NCI-H345 treated with DMSO at 0.1 percent for 48 hours (cell line): ENCODE results near the gene ATP12A.

Experiments
- DNase-seq: peaks from one replicate; lab custom pipeline; 2025; ENCODE audit not compliant: unreplicated experiment; lab: John Stamatoyannopoulos, UW

The ATP12A gene

DNA sequence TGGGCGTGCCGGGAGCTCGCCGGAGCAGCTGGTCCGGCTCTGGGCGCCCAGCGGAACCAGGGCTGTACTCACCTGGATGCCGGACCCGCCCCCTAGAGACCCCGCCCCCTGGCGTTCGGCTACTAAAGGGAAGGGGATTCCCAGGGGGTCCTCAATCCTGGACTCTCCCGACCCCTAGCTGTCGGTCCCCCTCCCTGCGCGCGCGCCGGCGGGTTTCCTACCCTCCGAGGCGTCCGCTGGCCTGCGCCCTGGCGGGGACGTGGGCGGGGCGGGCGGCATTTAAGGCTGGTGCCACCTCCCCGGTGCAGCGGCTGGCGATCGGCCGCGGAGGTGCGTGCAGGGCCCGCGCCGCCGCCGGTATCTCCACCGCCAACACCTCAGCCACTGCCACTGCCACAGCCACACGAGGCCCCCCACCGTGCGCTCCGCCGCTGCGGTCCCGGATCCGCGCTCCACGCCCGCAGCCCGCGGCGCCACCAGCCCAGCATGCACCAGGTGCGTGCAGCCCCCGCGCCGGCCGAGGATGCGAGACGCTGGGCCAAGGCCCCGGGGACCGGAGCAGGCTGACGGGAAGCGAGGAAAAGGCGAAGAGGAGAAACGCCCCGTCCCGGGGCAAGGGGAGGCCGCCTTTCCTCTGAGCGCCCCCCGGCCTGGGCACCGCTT lies at the start of gene ATP12A:
Gene ATP12A, plus strand, starts transcription at position 151 of the 663 bp plus-strand sequence. Its CDS starts 336 bp downstream, at position 487.
- no peak for DNase-seq

DNA sequence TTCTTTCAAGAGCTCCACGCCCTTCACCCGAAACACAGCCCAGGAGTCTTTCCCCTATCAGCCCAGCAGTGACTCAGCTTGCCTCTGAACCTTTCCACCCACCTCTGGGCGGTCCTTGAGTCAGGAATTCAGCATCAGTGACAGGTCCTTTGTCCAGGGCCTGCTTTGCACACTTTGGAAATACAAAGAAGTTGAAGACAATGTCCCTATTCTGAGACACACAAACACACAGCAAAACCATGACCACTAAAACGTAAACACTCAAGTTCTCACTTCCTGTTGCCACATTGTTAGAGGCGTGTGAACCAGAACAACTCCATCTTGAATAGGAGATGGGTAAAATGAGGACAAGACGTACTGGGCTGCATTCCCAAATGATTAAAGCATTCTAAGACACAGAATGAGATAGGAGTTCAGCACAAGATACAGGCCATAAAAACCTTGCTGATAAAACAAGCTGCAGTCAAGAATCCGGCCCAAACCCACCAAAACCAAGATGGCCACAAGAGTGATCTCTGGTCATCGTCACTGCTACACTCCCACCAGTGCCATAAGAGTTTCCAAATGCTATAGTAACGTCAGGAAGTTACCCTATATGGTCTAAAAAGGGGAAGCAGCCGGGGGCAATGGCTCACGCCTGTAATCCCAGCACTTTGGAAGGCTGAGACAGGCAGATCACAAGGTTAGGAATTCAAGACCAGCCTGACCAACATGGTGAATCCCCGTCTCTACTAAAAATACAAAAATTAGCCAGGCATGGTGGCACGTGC lies 49.2 kb upstream of the ATP12A start:
- no peak for DNase-seq

DNA sequence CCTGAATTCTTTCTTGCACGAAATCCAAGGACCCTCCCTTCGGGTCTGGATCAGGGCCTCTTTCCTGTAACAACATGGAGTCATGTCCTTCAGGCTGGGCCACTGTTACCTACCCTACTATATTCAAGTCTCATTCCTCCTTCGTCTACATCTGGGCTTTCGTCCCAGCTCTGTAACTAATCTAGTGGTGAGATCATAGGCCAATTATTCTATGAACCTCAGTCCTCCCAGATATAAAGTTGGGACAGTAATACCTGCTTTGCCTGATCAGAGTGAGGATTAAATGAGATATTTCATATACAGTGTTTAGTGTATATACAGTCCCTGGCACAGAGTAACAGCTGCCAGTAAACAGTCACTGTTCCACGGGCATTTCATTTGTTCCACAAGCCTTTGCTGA lies 48.3 kb upstream of the ATP12A start:
- DNase-seq: no peak

DNA sequence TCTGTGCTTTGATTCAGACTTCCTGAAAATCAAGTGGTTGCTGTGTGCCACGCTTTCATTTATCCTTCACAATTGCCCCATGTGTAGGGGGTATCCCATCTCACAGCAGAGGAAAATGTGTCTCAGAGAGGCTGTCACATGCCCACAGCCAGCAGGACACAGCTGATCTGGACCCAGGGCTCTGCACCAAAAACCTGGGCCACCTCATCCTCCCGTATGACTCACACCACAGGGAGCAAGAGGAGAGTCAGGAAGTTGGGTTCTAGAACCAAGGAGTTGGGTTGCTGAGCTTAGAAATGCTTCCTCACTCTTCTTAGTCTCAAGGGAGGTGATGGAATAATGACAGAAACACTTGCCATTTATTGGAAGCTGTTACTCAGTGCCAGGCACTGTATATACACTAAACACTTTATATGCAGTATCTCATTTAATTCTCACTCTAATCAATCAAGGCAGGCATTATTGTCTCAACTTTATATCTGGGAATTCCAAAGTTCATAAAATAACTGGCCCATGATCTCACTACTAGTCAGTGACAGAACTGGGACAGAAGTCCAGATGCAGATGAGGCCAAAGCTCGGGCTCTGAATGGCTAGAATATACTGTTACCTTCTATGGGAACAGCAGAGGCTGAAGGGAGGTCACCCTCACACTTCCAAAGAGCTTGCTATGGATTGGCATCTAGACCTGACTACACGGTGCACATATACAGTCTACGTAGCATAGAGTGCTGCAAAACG lies 47.7 kb upstream of the ATP12A start:
- no peak for DNase-seq

DNA sequence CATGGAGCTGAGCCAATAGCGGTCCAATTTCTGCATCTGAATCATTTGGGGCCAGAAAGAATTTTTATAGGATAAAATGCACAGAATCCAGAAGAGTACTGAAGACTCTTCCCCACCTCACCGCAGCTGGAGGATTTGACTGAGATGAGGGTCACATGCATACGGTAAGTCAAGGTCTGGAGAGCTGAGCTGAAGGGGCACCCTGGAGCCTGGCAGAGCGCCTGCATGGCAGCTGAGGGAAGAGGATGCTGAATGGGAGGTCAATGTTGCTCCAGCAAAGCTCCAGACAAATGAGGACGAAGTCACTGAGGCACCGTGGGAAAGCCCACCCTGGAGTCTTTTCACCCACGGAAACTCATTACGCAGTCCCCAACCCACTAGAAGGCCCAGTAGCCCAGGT lies 43.4 kb upstream of the ATP12A start:
- no peak for DNase-seq

DNA sequence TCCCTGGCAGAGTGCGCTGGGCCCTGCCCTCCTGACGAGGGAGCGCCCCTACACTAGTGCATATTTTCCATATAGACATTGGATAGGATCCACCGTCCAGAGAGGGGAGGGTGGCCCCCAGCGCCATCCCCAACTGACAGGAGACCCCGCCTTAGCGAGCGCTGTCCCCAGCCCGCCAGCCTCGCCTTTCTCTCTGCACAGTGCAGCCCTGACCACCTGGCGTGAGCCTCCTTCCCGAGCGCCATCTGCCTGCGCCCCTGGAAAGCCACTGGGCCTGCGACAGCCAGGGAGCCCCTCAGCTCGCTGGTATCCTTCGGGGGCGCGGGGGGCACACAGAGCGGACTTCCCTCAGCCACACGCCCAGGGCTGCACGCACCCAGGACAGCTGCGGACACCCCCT lies 42.1 kb upstream of the ATP12A start:
- no peak for DNase-seq

DNA sequence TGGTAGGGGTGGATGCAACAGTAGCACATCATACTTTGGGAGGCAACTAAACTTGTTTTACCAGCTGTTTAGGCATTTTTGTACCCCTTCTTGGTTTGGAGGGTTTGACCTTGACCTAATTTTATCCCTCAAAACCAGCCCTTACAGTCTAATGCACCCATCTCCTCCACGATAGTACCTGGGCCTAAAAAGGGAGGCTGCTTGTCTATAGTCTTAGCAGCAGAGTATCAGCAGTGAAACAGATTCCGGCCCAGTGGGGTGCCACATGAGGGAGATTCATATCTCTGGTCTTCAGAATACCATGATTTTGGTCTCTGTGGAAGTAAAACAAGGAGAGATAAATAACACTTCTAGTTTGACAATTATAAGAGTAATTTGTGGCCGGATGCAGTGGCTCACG lies 39.5 kb upstream of the ATP12A start:
- no peak for DNase-seq

DNA sequence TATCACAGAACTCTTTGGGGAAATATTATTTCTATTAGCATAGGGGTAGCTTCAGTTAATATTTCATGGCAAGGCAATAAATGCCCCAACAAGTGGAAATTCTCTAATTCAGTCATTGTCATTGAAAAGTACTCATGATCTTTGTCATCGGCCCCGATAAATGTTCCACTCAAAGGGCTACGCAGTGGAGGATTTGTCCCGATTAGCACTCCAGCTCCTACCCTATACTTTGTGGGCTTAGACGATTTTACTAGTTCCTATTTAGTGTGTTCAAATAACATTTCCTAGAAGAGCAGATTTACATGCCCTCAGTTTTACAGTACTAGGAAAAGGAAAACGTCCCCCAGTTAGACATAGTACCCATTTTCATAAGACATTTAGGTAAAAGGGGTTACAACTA lies 38.0 kb upstream of the ATP12A start:
- no peak for DNase-seq

DNA sequence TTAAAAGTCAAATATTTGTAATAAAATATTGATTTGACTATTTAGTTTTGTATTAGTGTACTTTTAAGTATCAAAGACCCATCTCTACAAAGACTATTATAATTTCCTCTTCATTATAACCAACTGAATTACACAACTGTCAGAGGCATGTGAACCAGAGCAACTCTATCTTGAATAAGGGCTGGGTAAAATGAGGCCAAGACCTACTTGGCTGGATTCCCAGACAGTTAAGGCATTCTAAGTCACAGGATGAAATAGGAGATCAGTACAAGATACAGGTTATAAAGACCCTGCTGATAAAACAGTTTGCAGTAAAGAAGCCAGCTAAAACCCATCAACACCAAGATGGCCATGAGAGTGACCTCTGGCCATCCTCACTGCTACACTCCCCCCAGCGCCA lies 36.2 kb upstream of the ATP12A start:
- DNase-seq: no peak

DNA sequence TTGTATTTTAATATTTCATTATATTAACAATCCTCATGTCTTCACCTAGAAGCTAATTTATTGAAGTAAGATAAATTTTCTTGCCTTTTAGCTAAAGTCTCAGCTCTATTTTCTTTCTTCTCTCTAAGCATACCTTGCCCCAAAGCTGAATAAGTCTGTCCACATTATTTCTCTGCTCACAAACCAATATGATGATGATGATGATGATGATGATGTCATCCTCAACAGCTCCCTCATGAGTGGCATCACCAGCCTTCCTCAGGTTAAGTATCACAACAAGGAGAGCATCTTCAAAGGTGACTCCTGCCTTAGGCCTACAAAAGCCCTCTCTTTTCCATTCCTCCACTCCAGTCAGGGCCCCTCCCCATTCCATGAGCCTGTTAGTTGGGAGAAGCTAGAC lies 31.9 kb upstream of the ATP12A start:
- DNase-seq: no peak

DNA sequence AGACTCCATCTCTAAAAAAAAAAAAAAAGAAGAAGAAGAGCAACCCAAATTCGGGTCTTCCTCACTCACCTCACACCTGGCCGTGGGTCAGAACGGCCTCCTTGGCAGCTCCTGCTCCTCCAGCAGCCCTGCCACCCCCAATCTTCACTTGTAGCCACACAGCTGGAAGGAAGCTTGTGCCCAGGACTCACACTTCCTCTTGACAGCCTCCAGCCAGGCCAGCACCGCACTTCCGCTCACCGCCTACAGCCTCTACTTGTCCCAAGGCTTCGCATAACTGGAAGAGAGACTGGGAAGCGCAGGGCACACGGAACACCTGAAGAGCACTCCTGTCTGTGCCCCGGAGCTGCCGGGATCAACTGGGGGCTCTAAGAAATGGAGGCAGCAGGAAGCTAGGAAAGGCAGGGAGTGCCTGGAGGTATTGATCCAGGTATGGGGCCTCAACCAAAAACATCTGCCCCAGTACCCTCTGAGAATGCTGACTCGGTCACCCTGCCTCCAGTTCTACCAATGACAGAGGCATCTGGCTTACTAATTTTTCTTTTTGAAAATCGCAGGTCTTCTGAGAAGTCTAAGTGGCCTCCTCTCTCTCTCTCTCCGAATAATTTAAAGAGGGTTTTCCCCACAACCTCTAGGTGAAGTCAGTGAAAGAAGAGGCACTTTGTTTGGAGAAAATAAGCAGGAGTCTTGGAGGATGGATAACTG lies 31.1 kb upstream of the ATP12A start:
- no peak for DNase-seq

DNA sequence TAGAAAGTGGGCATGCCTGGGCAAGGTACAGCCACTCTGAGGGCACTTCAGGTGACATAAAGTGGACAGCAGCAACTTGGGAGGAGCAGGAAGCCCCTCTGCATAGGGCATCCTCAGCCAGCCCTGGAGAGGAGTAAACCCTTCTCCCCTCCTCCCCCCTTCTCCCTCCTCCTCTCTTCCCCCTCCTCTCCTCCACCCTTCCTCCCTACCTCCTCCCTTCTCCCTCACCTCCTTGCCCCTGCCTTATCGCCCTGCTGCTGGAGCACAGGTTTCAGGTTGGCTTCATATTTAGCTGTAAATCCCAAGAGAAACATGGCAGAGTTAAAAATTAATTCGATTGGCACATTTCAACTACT lies 30.5 kb upstream of the ATP12A start:
- no peak for DNase-seq

DNA sequence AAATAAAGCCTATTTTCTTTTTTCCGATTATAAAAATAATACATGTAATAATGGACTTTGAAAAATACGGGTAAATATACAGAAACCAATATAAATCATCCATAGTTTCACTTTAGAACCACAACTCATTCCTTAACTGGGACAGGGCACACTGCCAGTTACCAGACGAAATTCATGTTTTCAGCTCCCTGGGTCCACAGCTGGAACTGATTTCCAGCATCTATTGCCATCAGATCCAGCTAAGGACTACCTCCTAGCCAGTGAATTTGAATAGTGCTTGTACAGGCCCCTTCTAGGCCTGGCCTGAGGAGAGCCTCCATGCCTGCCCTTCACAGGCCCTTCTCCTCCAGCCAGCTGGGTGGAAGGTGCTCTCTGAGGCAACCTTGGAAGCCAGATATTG lies 30.0 kb upstream of the ATP12A start:
- no peak for DNase-seq

DNA sequence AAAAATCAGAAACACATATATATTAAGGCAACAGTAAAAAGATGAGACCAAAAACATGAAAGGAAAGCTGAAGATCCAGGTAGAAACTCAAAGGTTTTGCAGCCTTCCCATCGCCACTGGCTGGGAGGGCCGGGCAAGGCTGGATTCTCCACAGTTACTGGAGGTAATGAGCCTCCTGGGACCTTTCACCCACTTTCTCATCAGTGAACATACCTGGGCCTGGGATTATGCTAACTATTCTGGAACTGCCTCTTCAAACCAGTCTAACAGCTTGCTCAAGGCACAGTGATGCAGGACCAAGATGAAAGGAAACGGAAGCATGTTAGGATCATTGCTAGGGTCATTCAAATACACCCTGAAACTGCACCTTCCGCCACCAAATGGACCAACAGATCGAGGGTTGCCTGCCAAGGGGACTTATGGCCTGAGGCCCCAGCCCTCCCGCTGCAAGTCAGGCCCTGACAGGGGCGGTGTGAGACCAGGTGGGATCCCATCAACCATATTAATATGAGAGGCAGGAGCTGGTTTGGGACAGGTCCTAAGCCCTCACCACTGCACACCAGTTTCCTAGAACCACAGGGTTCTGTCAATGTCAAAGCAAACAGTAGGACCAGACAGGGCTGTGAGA lies 28.4 kb upstream of the ATP12A start:
- DNase-seq: no peak

DNA sequence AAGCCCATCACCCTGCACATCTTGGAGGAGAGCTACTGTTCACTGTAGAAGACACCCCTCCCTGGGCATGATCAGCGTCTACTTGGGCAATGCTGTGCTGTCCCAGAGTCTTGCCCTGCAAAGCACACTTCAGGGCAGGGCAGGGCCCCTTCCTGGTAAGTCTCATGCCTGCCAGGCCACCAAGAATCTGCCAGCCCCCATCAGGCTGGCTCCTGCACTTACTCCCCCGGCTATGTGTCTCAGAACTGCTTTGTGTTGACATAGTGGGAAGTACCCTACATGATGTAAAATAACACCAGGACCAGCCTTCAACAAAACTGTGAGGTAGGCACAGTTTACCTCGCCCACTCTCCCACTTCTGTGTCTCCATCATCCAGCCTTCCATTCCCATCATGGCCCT lies 27.8 kb upstream of the ATP12A start:
- DNase-seq: no peak

DNA sequence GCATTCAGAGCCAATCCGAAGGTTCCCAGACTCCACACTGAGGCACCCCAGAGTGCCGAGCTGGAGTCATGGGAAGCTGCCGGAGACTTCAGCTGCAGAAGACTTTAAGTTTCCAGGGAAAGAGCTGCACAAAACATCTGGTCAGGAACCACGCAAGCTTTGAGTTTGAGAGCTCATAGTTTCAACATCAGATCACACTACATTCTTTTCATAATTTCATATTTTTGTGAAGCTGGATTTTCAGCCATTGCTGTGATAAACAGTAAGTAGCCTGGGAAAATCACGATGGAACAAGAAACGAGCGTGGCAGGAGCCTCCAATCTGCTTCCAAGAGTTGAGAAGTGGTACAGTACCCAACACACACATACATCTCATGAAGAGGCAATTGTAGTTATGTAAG lies 25.5 kb upstream of the ATP12A start:
- DNase-seq: no peak

DNA sequence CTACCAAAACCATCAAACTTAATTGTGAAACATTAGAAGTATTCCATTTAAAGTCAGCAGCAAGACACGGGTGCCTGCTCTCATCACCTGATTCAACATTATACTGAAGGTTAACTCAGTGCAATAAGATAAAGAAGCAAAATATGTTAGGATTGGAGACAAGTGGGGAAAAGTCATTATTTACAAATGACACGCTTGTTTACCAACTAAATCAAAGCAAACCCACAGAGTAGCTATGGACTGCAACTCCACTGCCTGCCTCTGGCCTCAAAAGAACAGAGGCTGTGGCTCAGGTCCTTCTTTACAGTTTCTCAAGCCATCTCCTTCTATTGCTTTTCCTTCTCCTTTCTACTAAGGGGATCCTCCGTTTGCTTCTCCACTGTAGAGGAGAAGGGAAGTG lies 21.0 kb upstream of the ATP12A start:
- DNase-seq: no peak

DNA sequence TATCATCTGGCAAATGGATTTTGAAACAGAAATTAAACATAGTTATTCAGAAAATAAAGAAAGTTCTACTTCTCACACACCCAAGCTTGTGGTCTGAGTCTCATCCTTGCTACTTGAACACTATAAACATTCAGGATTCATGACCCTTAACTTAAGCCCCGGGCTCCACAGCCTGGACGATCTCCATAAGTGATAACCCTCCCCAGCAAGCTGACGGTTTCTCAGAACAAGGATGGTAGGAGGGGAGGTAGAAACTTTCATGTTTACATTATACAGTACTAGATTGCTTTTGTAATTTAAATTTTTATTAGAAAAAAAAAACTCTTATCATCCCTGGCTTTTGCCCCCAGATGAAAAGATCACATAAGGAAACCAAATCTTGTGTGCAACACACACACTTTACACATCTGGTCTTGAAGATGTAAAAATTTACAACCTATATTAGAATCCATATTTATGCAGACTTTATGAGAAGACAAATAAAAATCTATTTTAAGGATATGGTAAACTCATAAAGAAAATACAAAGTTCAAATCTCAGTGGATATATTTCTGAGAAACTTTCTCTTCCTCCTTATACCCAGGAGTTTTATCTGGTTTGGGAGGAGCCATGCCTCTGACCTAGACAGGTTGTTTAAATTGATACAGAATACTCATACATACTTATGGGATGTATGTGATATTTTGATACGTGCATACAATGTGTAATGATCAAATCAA lies 20.0 kb upstream of the ATP12A start:
- DNase-seq: no peak

DNA sequence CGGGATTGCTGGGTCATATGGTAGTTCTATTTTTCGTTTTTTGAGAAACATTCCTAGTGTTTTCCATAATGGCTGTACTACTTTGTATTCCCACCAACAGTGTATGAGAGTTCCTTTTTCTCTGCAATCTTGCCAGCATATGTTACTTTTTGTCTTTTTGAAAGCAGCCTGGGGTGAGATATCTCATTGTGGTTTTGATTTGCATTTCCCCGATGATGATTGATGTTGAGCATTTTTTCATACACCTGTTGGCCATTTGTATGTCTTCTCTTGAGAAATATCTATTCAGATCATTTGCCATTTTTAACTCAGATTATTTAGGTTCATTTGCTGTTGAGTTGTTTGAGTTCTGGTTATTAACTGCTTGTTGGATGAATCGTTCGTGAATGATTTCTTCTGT lies 18.5 kb upstream of the ATP12A start:
- DNase-seq: no peak
